ENCODE results near the gene CPTP. TPM values are rescaled to one million over a fixed set of nuclear protein-coding genes. Genes with fewer than 3 reads are reported as not detected.

Gene CPTP
- polyA plus RNA-seq, 1 donor from 2014 or later, result 9.9 TPM

DNA sequence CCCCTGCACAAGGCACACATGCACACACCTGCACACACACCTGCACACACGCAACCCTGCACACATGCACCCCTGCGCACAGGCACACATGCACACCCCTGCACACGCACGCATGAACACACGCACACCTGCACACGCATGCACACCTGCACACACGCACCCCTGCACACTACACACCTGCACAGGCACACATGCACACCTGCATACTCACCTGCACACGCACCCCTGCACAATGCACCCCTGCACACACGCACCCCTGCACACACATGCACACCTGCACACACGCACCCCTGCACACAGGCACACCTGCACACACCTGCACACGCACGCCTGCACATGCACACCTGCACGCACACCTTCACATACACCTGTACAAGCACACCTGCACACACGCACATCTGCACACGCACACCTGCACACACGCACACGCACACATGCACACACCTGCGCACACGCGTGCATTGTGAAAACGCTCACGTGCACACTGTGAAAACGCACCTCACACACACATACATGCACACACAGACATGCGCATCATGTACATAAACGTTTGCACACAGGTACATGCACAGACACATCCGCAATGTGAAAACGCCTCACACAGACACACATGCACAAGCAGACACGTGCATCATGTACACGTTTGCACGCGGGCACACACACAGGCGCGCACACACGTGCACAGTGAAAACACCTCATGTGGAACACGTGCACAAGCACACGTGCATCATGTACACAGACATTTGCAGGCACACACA is 16.4 kb downstream of the CPTP start:
- no peak overlapping the region for H3K9ac ChIP-seq (ENCODE audit: low read length)
- no peaks in the 10 kb centered on the region for H3K79me2 ChIP-seq (replicated peaks; ENCODE audit: insufficient read depth, low read length)
- no peaks in the 10 kb centered on the region for H3K9me2 ChIP-seq (ENCODE audit: insufficient read depth, low read length)
- no peak overlapping the region for H3K4me2 ChIP-seq (ENCODE audit: low read length)
- no peak overlapping the region for H3K27ac ChIP-seq (ENCODE audit: low read length)
- no peaks in the 10 kb centered on the region for H3K9me3 ChIP-seq (ENCODE audit: low read length)
- no peak overlapping the region for H3K4me3 ChIP-seq (ENCODE audit: low read length)
- H3F3A ChIP-seq (ENCODE audit: insufficient read depth, low read length, poor library complexity, severe bottlenecking), result no peaks in the 10 kb centered on the region
- H4K20me1 ChIP-seq (ENCODE audit: insufficient read depth), result peaks cover 4% of the 10 kb centered on the region
- TF ChIP-seq, protein P1, sequence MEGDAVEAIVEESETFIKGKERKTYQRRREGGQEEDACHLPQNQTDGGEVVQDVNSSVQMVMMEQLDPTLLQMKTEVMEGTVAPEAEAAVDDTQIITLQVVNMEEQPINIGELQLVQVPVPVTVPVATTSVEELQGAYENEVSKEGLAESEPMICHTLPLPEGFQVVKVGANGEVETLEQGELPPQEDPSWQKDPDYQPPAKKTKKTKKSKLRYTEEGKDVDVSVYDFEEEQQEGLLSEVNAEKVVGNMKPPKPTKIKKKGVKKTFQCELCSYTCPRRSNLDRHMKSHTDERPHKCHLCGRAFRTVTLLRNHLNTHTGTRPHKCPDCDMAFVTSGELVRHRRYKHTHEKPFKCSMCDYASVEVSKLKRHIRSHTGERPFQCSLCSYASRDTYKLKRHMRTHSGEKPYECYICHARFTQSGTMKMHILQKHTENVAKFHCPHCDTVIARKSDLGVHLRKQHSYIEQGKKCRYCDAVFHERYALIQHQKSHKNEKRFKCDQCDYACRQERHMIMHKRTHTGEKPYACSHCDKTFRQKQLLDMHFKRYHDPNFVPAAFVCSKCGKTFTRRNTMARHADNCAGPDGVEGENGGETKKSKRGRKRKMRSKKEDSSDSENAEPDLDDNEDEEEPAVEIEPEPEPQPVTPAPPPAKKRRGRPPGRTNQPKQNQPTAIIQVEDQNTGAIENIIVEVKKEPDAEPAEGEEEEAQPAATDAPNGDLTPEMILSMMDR (IDR thresholded peaks at IDR 0.05; ENCODE audit: poor library complexity, severe bottlenecking), result no peak
- TF ChIP-seq EZH2 (IDR thresholded peaks at IDR 0.05; ENCODE audit: borderline replicate concordance, insufficient read depth, low read length, poor library complexity, severe bottlenecking) (no peak), MXI1 (conservative IDR thresholded peaks at IDR 0.05; ENCODE audit: poor library complexity, severe bottlenecking) (no peak), SMC3 (conservative IDR thresholded peaks at IDR 0.05; ENCODE audit: poor library complexity) (no peak), RAD21 (conservative IDR thresholded peaks at IDR 0.05) (no peak), TAF1 (IDR thresholded peaks at IDR 0.05; ENCODE audit: low read depth) (no peak)
- TF ChIP-seq, protein P2, sequence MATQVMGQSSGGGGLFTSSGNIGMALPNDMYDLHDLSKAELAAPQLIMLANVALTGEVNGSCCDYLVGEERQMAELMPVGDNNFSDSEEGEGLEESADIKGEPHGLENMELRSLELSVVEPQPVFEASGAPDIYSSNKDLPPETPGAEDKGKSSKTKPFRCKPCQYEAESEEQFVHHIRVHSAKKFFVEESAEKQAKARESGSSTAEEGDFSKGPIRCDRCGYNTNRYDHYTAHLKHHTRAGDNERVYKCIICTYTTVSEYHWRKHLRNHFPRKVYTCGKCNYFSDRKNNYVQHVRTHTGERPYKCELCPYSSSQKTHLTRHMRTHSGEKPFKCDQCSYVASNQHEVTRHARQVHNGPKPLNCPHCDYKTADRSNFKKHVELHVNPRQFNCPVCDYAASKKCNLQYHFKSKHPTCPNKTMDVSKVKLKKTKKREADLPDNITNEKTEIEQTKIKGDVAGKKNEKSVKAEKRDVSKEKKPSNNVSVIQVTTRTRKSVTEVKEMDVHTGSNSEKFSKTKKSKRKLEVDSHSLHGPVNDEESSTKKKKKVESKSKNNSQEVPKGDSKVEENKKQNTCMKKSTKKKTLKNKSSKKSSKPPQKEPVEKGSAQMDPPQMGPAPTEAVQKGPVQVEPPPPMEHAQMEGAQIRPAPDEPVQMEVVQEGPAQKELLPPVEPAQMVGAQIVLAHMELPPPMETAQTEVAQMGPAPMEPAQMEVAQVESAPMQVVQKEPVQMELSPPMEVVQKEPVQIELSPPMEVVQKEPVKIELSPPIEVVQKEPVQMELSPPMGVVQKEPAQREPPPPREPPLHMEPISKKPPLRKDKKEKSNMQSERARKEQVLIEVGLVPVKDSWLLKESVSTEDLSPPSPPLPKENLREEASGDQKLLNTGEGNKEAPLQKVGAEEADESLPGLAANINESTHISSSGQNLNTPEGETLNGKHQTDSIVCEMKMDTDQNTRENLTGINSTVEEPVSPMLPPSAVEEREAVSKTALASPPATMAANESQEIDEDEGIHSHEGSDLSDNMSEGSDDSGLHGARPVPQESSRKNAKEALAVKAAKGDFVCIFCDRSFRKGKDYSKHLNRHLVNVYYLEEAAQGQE (IDR thresholded peaks at IDR 0.05; ENCODE audit: borderline replicate concordance), result no peak
- H2AFZ ChIP-seq (ENCODE audit: low read depth, low read length), result no peak overlapping the region
- no peaks in the 10 kb centered on the region for H3K36me3 ChIP-seq (ENCODE audit: insufficient read depth, low read length)
- no peaks in the 10 kb centered on the region for H3K27me3 ChIP-seq (ENCODE audit: insufficient read depth, low read depth, low read length)

DNA sequence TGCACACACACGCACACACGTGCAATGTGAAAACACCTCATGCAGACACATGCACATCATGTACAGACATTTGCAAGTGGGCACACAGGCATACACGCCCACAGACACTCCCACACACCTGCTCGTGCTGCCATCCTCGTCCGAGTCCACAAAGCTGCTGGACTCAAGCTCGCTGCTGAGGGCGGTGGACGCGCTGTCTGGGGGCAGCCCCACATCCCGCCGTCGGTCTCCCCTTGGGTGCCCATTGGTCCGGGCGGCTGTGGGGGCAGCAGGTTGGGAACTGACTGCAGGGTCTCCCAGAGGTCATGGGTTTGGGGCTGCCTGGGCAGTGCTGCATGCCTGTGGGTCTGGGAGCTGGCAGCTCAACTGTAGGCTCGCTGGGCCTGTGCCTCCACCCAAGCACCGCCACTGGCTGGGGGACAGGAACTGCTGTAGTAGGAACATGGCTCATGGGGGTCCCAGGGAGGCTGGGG is 17.0 kb downstream of the CPTP start:
- H3K36me3 ChIP-seq (ENCODE audit: insufficient read depth, low read length), result no peaks in the 10 kb centered on the region
- H3K79me2 ChIP-seq (replicated peaks; ENCODE audit: insufficient read depth, low read length), result no peaks in the 10 kb centered on the region
- no peak overlapping the region for H3K27ac ChIP-seq (ENCODE audit: low read length)
- no peaks in the 10 kb centered on the region for H3F3A ChIP-seq (ENCODE audit: insufficient read depth, low read length, poor library complexity, severe bottlenecking)
- no peaks in the 10 kb centered on the region for H3K9me3 ChIP-seq (ENCODE audit: low read length)
- no peak overlapping the region for H3K9ac ChIP-seq (ENCODE audit: low read length)
- H3K4me2 ChIP-seq (ENCODE audit: low read length), result no peak overlapping the region
- no peaks in the 10 kb centered on the region for H3K9me2 ChIP-seq (ENCODE audit: insufficient read depth, low read length)
- H3K4me3 ChIP-seq (ENCODE audit: low read length), result no peak overlapping the region
- TF ChIP-seq, protein P1 (IDR thresholded peaks at IDR 0.05; ENCODE audit: poor library complexity, severe bottlenecking), result no peak
- TF ChIP-seq TAF1 (IDR thresholded peaks at IDR 0.05; ENCODE audit: low read depth), result no peak
- TF ChIP-seq RAD21 (conservative IDR thresholded peaks at IDR 0.05), result no peak
- TF ChIP-seq SMC3 (conservative IDR thresholded peaks at IDR 0.05; ENCODE audit: poor library complexity), result no peak
- TF ChIP-seq EZH2 (IDR thresholded peaks at IDR 0.05; ENCODE audit: borderline replicate concordance, insufficient read depth, low read length, poor library complexity, severe bottlenecking), result no peak
- TF ChIP-seq EP300 (conservative IDR thresholded peaks at IDR 0.05; ENCODE audit: poor library complexity, severe bottlenecking), result no peak
- no peak overlapping the region for H2AFZ ChIP-seq (ENCODE audit: low read depth, low read length)
- peaks cover 9% of the 10 kb centered on the region for H4K20me1 ChIP-seq (ENCODE audit: insufficient read depth)
- H3K27me3 ChIP-seq (ENCODE audit: insufficient read depth, low read depth, low read length), result no peaks in the 10 kb centered on the region

All from neural cell (in vitro differentiated cells).